PFSK-1 (cell line): ENCODE results near the gene ERAS.
A peak's percentile ranks its signal among the peaks of the same experiment; 100 is the strongest.

Experiments used
- FOXP2 ChIP-seq: optimal IDR thresholded peaks from 2 replicates; pipeline ENCODE3; 2011; ENCODE audit warnings: borderline replicate concordance, control low read depth, inconsistent platforms; ENCODE audit not compliant: insufficient read depth; ENCODE audit errors: extremely low read length, extremely low read depth
- POLR2AphosphoS5 ChIP-seq: IDR thresholded peaks from 2 replicates; pipeline ENCODE4 v1.6.1; 2012; ENCODE audit warnings: low read depth, mild to moderate bottlenecking, control low read depth, low read length, moderate library complexity
- REST ChIP-seq, 2 experiments: IDR thresholded peaks; 2 replicates each; pipeline versions ENCODE4 v1.6.1 to v1.8.0; 2011 to 2012; ENCODE audit warnings: low read depth in 2 of 2, low read length in 2 of 2, control low read depth in 1 of 2, inconsistent platforms in 1 of 2, mild to moderate bottlenecking in 1 of 2, moderate library complexity in 1 of 2; ENCODE audit not compliant: insufficient read depth in 1 of 2
- SIN3A ChIP-seq: IDR thresholded peaks from 2 replicates; pipeline ENCODE4 v1.6.1; 2012; ENCODE audit warnings: mild to moderate bottlenecking, low read length, moderate library complexity, borderline replicate concordance; ENCODE audit not compliant: insufficient read depth
- TAF1 ChIP-seq: IDR thresholded peaks from 2 replicates; pipeline ENCODE4 v1.6.1; 2012; ENCODE audit warnings: low read length, control low read depth, borderline replicate concordance; ENCODE audit not compliant: insufficient read depth

ERAS gene

GRCh38 chrX:48802089-48802904, 24.0 kb upstream of the ERAS start:
- TF ChIP-seq POLR2AphosphoS5 (peak; percentile 72; the same call in 1 of the 2 replicates), REST (IDR thresholded peaks at IDR 0.05; ENCODE audit: insufficient read depth in 1 of 2, low read depth in 2 of 2, low read length in 2 of 2) (no peak), FOXP2 (no peak), TAF1 (no peak), SIN3A (no peak)

- TF ChIP-seq REST (IDR thresholded peaks at IDR 0.05; ENCODE audit: insufficient read depth in 1 of 2, low read depth in 2 of 2, low read length in 2 of 2), result peak in 1 of 2 experiments; percentile 68; a peak in 2 of 4 replicates
- TF ChIP-seq TAF1, result no peak
These were observed 23.5 kb upstream of the ERAS start for GRCh38 chrX:48802905-48803200.

- TF ChIP-seq TAF1, result no peak
- TF ChIP-seq POLR2AphosphoS5, result no peak
- TF ChIP-seq SIN3A, result no peak
- no peak for TF ChIP-seq REST (IDR thresholded peaks at IDR 0.05; ENCODE audit: insufficient read depth in 1 of 2, low read depth in 2 of 2, low read length in 2 of 2)
- TF ChIP-seq FOXP2, result no peak
These were observed 20.2 kb upstream of the ERAS start for GRCh38 chrX:48806081-48806480.

- no peak for TF ChIP-seq SIN3A
- TF ChIP-seq REST (IDR thresholded peaks at IDR 0.05; ENCODE audit: insufficient read depth in 1 of 2, low read depth in 2 of 2, low read length in 2 of 2), result no peak
- no peak for TF ChIP-seq TAF1
- TF ChIP-seq POLR2AphosphoS5, result no peak
- no peak for TF ChIP-seq FOXP2
These were observed 12.7 kb upstream of the ERAS start for GRCh38 chrX:48813644-48814043.

GRCh38 chrX:48814722-48815121, 11.6 kb upstream of the ERAS start:
- TF ChIP-seq TAF1 (no peak), REST (IDR thresholded peaks at IDR 0.05; ENCODE audit: insufficient read depth in 1 of 2, low read depth in 2 of 2, low read length in 2 of 2) (no peak), POLR2AphosphoS5 (no peak), FOXP2 (no peak), SIN3A (no peak)
